ENCODE results near the gene GRN. TPM values are rescaled to one million over a fixed set of nuclear protein-coding genes. Genes with fewer than 3 reads are reported as not detected.
"Not testable (repeated sequence)": the region's sequence is repeated elsewhere in the genome, so short reads cannot be mapped to it uniquely, and the experiment has no call there.

The GRN gene
- total RNA-seq, 1 donor from 2014 or later = 601 TPM

DNA sequence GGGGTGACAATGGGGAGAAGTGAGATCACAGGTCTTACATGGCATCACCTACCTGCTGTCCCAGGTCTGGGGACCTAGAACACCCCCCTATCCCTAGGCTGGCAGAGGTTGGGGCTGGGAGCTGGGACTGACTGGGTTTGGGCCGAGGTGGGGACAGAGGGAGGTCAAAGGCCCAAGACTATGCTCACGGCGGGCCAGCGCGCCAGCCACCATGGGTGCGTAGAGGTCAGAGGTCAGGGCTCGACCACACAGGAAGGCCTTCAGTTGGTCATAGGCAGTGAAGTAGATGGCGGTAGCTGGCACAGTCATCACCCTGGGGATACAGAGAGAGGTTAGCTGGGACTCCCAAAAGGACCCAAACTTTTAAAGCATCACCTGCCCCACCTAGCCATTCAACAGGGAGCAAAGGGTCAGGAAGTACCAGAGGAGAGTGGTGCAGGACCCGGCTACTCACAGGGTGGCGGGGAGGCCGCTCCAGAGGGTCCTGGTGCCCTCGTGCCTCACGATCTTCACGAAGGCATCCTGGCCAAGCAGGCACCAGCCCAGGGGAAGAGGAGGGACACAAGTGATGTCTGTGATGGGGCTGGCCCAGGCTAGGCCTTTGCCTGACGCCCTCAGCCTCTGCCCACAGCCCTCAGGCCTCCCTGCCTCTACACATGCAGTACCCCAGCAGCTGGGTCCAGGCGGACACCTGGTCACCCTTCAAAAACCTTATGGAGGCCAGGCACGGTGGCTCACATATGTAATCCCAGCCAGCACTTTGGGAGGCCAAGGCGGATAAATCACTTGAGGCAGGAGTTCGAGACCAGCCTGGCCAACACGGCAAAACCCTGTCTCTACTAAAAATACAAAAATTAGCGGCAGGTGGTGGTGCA lies 23.6 kb upstream of the GRN start:
- DNase-seq (ENCODE audit: low read depth) = no peak

DNA sequence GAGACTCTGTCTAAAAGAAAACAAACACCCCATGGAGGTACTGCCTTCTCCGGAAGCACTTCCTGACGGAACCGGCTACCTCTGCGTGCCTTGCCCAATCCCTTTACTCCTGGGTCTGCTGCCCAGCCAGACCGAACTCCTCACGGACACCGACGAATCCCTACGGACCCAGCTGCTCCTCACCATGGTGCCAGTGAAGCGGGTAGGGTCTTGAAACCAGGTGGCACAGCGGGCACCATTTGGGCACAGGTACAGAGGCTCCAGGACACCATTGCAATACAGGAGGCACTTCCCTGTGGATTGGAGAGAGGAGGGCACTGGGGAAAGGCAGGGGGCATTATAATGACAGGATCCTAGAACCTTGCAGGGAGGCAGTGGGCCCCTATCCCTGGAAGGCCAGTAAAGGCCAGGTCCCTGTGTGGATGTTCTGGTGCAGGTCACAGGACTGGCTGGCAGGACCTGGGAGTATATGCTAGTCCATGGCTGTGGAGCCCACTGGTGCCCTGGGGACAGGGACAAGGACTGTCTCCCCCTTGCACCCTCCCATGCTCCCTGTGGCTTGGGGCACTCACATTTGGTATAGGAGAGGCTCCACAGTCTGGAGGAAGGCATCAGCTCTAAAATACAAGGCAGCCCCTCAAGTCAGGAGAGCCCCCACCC lies 22.7 kb upstream of the GRN start:
- DNase-seq (ENCODE audit: low read depth) = no peak

DNA sequence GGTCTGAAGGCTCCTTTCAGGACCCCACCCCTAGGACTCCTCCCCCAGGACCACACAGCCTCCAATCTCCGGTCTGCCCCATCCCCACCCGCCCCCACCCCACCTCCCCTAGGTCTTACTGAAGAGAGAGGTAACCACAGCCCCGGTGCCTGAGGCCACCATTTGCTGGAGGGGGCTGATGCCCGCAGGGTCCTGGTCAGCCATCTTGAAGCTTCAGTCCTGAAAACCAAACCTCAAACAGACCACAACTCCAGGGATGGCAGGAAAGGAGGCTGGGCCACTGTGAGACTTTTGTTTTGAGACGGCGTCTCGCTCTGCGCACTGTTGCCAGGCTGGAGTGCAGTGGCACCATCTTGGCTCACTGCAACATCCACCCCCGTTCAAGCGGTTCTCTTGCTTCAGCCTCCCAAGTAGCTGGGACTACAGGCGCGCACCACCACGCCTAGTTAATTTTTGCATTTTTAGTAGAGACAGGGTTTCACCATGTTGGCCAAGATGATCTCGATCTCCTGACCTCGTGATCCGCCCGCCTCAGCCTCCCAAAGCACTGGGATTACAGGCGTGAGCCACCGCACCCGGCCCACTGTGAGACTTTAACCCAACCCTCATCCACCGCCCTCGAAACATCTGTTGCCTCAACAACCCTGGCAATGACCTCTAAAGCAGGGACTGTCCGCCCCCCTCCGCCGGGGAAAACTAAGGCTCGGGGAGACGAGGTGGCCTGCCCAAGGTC lies 21.6 kb upstream of the GRN start:
- DNase-seq (ENCODE audit: low read depth) = no peak

DNA sequence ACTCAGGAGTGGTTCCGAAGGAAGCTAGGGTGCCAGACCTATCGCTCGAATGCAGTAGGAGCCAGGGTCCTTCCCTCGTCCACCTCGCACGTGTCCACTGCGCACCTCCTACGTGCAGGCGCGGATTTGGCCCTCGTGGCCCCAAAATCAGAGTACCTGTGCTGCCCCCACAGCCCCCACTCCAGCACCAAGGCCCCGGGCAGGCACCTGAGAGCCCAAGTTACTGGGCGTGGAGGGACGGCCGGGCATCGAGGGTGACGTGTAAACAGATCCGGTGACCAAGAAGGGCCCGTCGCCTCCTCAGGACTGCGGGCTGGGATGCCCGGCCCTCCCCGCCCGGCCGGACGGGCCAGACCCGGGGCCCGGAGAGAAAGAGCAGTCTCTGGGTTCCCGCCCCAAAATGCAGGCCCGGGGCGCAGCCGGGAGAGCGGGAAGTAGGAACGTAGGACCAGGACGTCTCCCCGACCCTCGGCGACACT lies 21.0 kb upstream of the GRN start:
- no peak for DNase-seq (ENCODE audit: low read depth)

DNA sequence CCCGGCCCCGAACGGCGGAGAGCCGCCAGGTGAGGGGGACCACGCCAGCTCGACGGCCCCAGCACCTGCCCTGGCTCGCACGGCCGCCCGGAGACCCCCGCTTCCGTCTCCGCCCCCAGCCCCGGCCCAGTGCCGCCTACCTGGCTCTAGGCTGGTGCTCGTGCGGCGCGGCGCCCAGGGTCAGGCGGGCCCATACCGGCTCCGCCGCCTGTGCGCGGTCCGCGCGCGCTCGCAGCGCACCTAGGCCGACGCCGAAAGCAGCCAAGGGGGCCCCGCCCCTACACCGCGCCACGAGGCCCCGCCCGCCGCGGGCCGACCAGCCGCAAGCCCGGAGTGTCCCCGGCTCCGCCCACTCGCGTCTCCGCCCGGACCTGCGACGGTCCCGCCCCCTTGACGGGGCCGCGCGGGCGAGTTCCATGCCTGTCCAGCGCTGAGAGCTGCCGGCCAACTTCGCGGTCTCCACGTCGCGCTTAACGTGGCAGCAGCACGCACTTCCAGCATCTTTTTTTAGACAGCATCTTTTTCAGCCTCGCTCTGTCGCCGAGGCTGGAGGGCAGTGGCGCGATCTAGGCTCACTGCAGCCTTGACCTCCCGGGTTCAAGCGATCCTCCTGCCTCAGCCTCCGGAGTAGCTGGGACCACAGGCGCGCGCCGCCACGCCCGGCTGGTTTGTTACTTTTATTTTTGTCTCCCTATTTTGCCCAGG lies 20.4 kb upstream of the GRN start, which contains the start of gene SLC25A39:
TSS of gene SLC25A39 (minus strand) at position 253 of the 705 bp plus-strand sequence. CDS start 1,261 bp downstream, outside the sequence.
- peak; percentile 68 for DNase-seq (ENCODE audit: low read depth)

DNA sequence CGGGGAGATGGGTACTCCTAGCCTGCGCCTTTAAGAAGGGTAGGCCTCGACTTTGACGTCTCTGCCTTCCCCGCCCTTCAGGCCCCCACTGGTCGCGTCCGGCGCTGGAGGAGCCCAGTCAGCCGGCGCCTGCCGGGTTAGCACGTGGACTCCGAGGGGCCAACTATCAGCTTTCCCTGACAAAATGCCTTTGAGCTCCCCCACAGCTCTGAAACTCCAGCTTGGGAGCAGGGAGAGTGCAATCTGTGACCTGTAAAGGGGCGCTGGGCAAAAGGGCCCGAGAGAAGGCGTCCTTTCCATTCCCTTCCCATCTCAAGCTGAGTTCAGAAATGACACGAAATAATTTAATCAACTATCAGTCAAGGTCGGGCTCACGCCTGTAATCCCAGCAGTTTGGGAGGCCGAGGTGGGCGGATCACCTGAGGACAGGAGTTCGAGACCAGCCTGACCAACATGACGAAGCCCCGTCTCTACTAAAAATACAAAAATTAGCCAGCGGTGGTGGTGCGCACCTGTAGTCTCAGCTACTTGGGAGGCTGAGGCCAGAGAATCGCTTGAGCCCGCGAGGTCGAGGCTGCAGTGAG lies 18.1 kb upstream of the GRN start:
- peak; percentile 92 for DNase-seq (ENCODE audit: low read depth)

DNA sequence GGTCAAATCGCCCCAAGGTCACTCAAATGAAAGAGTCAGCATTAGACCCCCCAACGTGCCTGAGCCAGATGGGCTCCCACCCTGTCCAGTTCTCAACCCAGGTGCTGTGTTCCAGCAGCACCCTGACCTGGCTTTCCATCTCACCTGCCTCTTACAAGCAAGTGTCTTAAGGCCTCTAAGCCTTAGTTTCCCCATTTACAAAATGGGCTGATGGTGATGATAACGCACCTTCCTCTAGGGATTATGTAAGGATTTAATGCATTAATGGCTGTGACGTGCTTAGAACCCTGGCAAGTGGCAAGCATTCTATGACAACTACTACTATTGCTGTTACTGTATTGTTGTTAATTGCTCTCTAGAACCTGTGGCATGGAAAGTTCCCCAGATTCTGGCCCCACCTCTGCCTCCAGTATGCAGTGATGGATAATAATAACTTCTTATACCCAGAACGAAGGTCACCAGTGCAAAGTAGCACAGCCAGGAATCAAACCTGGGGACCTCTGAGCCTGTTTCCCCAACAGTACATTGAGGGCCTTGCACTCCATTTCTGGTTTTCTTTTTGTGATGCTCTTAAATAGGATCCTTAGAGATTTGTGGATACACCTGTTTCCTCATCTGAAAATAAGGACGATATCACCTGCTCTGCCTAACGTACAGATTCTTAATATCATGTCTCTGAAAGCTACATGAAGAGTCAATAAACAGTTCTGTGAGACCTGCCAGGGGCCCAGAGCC lies 17.2 kb upstream of the GRN start:
- no peak for DNase-seq (ENCODE audit: low read depth)

DNA sequence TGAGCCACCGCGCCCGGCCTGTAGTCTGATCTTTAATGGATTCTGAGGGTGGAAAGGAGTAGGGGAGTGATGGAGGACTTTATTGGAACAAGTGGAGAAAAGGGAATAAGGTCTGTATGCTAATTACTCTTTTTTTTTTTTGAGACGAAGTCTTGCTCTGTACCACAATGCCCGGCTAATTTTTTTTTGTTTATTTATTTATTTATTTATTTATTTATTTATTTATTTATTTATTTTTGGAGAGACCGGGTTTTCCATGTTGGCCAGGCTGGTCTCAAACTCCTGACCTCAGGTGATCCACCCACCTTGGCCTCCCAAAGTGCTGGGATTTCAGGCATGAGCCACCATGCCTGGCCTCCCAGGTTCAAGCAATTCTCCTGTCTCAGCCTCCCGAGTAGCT lies 15.6 kb upstream of the GRN start:
- DNase-seq (ENCODE audit: low read depth) = not testable (repeated sequence)

DNA sequence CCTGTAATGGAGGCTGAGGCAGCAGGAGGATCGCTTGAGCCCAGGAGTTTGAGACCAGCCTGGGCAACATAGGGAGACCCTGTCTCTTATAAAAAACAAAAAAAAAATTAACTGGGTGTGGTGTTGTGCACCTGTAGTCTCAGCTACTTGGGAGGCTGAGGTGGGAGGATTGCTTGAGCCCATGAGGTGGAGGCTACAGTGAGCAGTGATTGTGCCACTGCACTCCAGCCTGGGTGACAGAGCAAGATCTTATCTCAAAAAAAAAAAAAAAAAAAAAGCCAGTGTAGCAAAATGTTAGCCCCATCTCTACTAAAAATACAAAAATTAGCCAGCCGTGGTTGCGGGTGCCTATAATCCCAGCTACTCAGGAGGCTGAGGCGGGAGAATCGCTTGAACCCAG lies 14.8 kb upstream of the GRN start:
- not testable (repeated sequence) for DNase-seq (ENCODE audit: low read depth)

DNA sequence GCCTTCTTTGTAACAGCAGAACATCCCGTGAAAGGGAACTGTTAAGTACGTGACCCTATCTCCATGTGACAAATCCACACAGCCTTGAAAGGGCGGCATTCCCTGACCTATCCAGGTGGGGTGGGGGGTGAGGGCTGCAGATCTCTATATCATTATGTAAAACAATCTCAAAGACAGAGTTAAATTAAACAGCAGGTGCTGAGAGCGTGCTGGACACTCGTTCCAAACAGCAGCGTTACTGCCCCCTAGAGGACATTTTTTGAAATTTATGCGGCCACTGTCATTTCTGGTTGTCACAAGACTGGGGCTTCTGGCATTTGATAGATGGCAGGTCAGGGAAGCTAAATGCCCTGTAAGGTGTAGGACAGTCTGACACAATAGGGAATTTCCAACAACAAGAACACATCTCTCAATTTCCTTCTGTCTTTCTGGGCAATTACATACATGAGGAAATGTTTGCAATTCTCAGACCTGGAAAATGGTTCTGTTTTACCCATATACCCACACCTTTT lies 13.8 kb upstream of the GRN start:
- DNase-seq (ENCODE audit: low read depth) = peak; percentile 65

DNA sequence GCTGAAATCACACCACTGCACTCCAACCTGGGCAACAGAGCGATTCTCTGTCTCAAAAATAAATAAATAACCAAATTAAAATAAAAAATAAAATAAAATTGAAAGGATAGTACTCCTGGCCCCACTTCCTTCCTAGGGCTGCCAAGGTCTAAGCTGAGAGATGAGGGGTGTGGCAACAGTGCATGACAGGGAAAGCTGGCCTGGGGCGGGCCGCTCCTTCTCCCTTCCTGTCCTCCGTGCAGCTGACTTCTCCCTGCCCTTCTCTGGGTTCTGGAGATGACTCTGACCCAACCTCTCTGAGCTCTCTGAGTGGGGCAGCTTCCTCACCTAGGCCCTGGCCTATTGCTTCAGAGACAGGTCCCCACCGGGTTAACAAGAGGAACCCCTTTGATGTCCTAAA lies 11.7 kb upstream of the GRN start:
- DNase-seq (ENCODE audit: low read depth) = no peak

DNA sequence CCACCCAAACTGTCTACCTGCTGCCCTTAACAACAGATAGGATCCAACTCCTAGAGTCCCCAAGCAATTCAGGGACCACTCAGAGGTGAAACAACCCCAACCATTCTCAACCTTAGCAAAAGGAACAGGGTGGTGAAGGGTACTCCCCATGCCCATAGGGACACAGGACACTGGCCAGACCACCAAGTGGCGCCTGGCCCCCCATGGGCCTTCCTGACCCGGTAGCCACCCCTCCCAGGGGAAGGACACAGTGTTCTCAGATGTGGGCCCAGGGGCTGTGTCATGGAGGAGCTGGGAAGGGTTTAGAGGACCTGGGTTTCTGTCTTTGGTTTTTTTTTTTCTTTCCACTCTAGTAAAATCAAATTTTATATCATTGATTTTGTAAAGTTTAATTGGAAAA lies 10.8 kb upstream of the GRN start:
- no peak for DNase-seq (ENCODE audit: low read depth)

DNA sequence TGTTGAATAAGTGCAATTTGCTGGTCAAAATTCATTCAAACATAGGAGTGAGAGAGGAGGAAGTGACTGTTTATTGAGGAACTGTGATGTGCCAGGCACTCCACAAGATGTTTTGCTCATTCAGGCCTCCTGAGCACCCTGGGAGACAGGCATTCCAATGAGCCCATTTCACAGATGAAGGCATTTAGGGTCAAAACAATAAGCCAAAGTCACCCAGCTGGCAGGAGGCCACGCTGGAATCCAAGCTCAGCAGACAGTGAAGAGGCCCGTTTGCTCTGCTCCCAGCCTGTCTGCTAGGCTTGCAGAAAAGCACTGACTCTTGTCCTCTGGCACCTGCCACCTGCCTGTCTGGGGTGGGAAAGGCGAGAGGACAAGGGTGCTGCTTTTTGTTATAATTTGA lies 10.4 kb upstream of the GRN start:
- peak; percentile 17 for DNase-seq (ENCODE audit: low read depth)

DNA sequence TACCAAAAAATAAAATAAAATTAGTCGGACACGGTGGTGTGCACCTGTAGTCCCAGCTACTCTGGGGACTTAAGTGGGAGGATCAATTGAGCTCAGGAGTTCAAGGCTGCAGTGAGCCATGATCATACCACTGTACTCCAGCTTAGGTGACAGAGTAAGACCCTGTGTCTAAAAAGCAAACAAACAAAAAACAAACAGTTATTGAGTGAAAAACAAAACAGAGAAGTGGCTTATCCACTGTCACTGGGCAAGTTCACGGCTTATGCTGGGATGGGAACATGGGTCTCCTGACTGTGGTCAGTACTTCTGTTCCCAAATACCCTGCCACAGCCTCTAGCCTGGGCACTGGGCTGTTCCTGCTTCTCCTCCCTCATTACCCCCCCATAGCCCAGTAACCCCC lies 9.5 kb upstream of the GRN start:
- no peak for DNase-seq (ENCODE audit: low read depth)

DNA sequence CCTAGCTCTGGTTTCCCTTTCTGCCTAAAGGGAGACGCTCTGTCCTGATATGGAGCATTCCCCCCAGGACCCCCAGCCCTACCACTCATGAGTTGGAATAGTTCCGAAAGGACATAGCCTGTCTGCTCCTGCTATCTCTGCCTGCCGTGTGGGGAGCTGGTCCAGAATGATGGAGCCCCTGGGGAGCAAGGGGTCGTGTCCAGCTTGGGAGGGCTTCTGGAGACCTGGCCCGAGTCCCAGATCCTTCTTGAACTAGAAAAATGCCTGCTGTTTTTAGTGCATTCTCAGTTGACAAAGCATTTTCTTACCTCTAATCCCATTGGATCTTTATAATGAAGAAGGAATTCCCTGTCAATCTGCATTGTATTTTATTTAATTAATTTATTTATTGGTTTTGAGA lies 9.1 kb upstream of the GRN start:
- DNase-seq (ENCODE audit: low read depth) = no peak

DNA sequence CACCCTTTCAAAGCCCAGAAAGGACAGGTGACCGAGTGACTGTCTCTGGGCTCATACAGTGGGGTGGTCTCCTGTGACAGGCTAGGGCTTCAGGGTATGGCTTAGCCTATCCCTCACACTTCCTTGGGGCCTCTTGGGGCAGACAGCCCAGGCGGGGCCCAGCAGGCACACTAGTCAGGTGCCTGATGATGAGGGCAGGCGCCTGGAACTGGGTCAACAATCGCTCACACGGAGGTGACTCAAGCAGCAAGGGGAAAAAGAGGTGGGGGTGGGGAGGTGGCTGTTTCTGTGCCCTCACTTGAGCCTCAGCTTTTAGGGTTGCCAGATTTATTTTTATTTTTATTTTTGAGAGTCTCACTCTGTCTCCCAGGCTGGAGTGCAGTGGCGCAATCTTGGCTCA lies 6.4 kb upstream of the GRN start:
- DNase-seq (ENCODE audit: low read depth) = peak; percentile 75

DNA sequence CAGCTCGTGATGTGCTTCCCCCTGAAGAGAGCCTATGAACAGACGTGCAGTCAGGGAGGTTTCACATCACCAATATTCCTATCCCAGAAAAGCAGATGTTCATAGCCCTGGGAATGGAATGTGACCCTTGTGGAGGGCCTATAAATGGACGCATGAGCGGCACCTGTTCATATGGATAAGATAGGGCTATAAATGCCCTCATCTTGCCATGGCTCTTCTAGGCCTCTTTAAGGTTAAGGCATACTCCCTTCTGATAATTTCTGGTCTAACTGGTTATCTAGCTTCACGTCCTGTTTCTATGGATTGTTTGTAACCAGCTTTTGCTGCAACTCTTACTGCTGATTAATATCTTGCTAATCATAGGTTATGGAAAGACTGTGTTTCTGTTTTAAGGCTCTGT lies 4.5 kb upstream of the GRN start:
- not testable (repeated sequence) for DNase-seq (ENCODE audit: low read depth)

DNA sequence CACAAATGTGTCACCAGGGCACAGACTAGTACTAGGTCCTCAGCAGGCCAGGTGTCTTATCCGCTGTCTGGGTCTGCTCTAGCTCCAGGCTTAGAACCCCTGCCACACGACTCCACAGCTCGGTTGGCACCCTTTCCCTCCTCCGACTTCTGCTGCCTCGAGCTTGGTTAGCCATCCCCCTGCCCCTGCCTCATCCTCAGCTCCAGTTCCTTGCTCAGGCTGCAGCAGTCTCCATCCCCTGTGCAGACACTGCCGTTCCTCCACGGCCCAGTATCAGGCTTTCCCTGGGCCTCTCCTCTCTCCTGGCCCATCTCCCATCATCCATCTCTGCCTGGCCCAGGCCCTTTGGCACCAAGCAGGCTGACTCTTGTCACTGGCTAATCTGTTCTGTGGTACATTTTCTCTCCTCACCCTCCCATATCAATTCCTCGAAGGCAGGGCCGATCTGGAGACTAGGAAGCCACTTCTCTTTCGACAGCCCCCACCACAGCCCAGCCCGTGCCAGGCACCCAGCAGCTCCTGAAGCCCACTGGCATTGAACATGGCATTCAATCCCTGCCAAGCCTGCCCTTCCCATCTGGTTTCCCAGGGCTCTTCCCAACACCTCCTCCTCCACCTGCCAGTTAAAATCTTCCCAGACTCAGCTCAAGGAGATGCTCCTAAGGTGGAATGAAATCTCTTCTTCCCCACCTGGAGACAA lies 1.4 kb upstream of the GRN start:
- DNase-seq (ENCODE audit: low read depth) = no peak

DNA sequence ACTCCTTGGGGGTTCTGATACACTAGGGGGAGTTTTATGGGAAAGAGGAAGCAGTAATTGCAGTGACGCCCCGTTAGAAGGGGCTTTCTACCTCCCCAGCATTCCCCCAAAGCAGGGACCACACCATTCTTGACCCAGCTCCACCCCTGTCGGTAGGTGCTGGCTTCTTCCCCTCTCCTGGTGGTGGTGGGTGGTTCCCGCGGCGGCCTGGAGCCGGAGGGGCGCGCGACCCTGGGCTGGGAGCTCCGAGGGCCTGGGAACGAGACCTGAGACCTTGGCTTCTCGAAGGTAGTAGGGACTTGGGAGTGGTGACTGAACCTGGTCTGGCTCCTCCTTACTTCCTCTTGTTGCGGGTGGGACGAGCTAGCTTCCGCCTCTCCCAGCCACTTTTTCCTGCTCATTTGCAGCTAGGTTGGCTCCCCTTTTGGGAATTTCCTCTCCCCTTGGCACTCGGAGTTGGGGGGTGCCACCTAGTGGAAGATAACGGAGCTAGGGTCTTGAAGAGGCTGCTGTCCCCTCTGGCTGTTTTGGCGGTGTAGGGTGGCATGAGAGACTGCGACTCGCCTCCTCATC lies 438 bp downstream of the GRN start:
- DNase-seq (ENCODE audit: low read depth) = peak; percentile 75

Data from renal cortical epithelial cell (primary cell).